IPS-18c (cell line): ENCODE measurements around the gene IL1R1.
"Not testable (repeated sequence)": the region's sequence is repeated elsewhere in the genome, so short reads cannot be mapped to it uniquely, and the experiment has no call there.

Experiments
- H3K4me3 ChIP-seq: 2 replicates; pipeline ENCODE4 v1.7.0; 2013; ENCODE audit warnings: low read depth, mild to moderate bottlenecking, low read length, moderate library complexity; ENCODE audit not compliant: insufficient read depth
- H3K9me3 ChIP-seq: one replicate; pipeline ENCODE4 v1.6.1; 2013; ENCODE audit warnings: mild to moderate bottlenecking, low read length, moderate library complexity; ENCODE audit not compliant: control insufficient read depth, insufficient read depth

IL1R1 gene, protein sequence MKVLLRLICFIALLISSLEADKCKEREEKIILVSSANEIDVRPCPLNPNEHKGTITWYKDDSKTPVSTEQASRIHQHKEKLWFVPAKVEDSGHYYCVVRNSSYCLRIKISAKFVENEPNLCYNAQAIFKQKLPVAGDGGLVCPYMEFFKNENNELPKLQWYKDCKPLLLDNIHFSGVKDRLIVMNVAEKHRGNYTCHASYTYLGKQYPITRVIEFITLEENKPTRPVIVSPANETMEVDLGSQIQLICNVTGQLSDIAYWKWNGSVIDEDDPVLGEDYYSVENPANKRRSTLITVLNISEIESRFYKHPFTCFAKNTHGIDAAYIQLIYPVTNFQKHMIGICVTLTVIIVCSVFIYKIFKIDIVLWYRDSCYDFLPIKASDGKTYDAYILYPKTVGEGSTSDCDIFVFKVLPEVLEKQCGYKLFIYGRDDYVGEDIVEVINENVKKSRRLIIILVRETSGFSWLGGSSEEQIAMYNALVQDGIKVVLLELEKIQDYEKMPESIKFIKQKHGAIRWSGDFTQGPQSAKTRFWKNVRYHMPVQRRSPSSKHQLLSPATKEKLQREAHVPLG

DNA sequence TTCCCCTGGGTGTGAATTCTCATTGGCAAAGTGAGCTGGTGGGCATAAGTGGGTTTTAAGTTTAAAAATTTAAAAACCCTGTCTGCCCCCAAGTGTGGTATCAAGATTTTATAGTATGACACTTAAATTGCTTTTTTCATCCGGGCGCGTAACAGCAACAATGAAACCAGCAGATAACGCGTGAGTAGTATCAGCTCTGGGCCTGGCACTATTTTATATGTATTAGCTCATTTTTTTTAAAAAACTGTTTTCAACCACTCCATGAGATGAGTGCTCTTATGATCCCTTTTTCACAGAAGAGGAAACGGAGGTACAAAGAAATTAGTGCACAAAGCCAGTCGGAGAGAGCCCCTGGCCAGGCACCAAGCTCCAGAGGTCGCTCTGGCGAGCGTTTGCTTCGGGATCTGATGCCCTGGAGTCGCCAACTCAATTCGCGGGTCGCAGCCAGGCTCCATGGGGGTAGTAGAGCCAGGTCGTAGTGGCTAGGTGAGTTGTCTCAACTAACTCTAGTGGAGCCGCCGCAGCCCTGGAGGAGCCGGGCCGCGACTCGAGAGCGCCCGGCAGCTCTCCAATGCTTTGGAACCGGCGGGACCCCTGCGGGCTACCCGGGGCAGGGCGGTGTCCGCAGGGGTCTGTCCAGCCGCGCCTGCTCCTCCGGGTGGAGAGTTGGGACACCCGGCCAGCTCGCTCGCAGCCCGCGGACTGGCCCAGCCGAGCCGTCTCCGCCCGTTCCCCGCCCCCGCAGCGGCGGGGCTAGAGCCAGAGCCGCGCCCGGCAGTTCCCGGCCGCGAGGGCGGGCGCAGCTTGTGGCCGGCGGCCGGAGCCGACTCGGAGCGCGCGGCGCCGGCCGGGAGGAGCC, at the start of gene IL1R1:
Gene IL1R1, plus strand, starts transcription at position 777 of the 859 bp plus-strand sequence. CDS start 14,979 bp downstream, outside the sequence.
- Histone ChIP-seq H3K9me3 (no peaks in the 10 kb centered on the region), H3K4me3 (peak within 1 kb of the TSS; percentile 52)

DNA sequence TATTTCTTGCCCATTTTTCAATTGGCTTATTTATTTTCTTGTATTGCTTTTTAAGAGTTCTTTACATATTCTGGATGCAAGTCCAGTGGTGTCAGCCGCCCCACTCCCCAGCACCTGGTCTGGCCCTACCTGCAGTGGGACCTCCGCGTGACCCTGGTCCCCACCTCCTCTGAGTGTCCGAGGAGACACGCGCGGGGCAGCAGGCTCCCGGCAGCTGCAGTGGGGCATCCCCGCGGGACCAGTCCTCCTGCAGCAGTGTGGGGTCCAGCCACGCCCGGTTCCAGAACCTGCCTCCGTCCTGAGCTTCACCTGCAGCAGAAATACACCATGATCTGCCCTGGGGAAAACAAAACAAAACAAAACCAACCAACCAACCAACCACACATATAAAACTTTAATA, 48.9 kb upstream of the IL1R1 start:
- no peak overlapping the region for H3K4me3 ChIP-seq
- H3K9me3 ChIP-seq, result no peaks in the 10 kb centered on the region

DNA sequence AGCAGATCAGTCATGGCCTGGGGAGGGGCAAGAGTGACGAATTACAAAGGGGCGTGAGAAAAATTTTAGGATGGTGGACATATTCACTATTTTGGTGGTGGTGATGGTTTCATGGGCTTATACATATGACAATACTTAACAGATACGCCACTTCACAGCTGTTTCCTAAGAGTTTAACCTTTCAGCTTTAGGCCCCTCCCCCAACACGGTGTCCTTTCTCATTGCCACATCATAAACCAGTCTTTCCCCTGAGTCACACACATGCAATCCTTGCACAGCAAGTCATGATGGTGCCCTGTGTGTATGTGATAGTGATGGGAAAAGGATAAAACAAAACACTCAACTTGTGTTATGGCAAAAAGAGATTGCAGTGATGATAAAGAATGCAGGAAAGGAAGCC, 47.6 kb upstream of the IL1R1 start:
- Histone ChIP-seq H3K4me3 (no peak overlapping the region), H3K9me3 (no peaks in the 10 kb centered on the region)

DNA sequence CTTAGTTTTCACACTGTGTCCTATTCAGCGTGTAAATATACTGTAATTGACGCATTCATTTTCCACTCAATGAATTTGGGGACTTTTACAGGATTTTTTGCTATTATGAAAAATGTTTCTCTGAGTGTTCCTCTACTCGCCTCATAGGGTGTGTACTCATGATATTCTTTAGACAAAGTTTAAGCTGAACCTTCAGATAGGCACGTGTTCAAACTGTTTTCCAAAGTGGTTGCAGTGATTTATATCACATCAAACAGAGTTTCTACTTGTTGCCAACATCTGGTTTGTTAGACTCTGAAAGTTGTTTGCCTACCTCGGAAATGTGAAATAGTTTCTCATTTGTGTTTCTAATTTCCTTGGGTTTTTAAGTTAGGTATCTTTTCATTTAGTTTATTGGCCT, 46.4 kb upstream of the IL1R1 start:
- Histone ChIP-seq H3K4me3 (no peak overlapping the region), H3K9me3 (no peaks in the 10 kb centered on the region)

DNA sequence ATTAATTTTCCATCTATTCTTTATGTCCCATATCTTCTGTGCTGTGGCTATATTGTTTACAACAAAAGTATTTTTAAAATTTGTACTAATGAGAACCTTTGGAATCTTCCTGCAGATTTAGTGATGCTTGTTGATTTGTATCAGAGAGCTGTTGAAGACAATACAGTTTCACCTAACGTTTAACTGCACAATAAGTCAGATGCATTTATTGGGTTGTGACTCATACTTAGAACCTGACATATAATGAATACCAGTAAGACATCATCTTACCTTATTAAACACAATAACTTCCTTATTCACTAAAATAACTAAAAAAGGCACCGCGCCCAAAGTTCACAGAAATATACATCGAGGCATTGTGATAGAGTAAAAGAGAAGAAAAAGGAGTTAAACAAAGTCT, 43.8 kb upstream of the IL1R1 start:
- Histone ChIP-seq H3K9me3 (no peaks in the 10 kb centered on the region), H3K4me3 (no peak overlapping the region)

DNA sequence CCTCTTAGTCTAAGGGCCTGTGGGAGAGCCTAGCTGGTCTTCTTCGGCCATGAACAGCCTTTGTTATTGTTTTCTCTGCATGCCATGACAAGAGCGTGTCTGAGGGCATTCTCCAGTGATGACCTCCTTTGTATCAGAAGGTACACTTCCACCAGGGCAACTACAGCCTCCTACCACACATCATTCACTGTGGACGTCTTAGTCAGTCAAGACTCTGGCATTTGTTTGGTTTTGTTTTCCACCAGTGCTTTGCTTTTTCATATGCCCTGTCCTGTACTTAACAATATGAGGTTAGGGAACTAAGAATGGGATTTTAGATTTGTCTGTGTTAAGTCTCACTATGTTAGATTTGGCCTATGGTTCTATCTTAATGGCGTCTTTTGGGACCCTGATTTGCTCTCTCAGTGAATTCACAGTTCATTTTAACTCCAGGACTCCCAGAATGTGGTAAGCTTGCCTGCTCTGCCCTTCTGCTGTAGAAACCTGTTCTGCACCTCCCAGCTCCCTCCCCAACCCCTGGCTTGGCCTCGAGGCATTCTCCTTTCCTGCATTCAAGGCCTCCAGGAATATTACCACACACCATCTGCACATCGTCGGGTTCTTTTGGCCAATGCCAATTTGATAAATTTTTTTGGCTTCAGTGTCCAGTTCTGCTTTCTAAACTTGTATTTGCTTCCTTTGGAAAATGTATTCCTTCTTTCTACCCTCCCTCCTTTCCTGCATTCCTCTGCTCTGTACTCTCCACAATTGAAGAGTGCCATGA, 42.8 kb upstream of the IL1R1 start:
- H3K9me3 ChIP-seq, result no peaks in the 10 kb centered on the region
- no peak overlapping the region for H3K4me3 ChIP-seq

DNA sequence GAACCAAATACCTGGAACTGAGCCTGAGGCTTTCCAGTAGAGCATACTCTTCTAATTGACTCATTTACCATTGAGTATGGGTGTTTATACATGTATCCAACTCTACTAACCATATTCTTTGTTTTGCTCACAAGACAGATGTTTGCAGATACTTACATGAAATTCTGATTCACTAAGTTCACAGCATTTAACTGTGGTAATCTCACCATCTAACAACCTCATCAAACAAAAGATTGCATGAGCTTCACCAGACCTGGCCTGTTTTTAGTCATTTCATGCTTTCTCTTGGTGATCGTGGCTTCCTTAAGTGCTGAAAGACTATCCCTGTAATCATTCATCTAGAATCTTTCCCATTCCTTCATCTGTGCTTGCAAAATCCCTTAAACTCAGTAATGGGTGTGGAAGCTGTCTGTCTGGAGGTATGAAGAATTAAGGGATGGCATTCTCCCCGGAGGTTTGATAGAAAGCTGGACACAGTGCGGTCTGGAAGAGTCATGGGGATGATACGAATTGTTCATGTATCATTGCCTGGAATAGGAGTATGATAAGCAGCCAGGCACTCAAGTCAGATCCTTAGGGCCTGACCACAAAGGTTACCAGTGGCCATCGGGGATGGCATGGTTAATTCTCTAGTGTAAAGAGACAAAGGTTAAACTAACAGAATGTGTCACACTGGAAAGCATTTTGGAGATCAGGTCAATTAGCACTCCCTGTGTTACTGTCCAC, 42.0 kb upstream of the IL1R1 start:
- no peaks in the 10 kb centered on the region for H3K9me3 ChIP-seq
- H3K4me3 ChIP-seq, result no peak overlapping the region

DNA sequence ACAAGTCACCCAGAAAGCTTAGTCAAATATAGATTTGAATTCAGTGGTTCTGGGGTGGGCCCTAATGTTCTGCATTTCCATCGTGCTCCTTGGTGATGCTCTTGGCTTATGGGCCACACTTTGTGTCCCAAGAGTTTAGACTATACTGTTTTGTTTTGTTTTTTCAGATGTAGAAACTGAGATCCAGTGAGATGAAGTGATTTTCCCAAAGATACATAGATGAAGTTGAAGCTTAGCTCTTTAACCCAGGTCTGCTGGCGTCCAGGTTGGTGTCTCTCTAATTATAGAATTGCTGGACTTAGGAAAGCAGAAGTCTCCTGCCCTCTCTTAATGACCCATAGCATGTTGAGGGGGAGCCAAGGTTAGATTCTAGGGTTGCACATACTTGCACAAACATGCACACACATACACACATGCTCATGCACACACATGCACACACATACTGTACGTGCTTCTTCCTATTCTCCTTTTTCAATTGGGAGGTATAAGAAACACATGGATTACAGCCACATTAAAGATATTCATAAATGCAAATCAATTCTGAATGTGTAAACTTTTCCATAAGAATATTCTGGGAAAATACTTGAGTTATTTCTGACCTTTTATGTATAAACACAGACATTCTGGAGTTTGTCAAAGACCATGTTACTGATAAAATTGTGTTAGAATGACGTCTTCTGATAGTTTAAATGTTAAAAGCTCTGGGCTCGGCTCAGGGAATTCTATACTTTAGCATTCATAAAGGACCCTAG, 41.3 kb upstream of the IL1R1 start:
- Histone ChIP-seq H3K9me3 (no peaks in the 10 kb centered on the region), H3K4me3 (no peak overlapping the region)

DNA sequence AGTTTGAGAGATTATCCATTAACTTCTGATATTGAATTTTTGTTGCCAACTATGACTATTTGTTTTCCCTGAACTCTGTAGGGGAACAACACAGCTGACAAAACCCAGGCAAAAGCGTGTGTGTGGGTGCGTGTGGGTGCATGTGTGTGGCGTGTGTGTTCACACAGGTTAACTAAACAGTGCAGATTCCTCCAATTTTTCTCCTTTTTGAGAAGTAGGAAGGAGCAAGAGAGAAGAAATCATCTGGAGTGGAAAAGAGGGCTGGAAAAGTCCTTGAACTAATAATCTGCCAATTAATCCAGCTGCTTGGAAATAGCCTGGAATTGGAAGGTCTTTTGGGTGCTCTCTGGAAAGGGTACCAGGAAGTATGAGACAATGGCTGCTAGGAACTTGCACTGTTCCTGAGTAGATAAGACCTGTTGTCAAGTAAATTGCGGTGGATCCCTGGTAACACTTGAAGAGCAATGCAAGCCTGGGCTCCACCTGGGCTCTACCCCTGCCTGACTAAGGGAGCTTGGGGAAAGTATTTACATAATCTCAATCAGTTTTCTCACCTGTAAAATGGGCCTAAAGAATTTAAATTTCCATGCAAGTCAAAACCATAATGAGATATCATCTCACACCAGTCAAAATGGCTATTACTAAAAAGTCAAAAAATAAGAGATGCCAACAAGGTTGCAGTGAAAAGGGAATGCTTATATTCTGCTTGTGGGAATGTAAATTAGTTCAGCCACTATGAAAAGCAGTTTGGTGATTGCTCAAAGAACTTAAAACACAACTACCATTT, 40.5 kb upstream of the IL1R1 start:
- H3K4me3 ChIP-seq, result no peak overlapping the region
- no peaks in the 10 kb centered on the region for H3K9me3 ChIP-seq

DNA sequence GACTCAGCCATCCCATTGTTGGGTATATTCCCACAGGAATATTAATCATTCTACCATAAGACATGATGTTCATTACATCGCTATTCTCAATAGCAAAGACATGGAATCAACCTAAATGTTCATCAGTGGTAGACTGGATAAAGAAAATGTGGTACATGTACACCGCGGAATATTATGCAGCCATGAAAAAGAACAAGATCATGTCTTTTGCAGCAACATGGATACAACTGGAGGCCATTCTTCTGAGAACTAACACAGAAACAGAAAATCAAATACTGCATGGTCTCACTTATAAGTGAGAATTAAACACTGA, 40.0 kb upstream of the IL1R1 start:
- H3K4me3 ChIP-seq, H3K9me3 ChIP-seq: not testable (repeated sequence)

DNA sequence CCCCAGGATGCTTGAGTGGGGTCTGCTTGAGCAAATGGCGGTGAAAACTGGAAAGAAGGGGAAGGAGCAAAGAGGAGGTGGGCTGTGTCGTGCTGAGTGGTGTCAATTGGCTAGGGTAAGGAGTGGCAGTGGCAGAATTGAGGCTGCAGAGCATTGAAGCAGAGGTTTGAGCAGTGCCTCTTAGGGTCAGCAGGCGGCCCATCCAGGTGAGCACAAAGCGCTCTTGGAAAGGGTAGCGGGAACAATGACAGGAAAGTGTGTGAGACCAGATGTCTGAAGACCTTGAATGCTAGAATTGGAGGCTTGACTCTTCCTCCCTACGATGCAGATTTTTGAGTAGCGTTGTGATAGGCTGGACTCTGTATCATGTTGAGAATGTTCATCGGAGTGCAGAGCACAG, 39.3 kb upstream of the IL1R1 start:
- Histone ChIP-seq H3K9me3 (no peaks in the 10 kb centered on the region), H3K4me3 (no peak overlapping the region)

DNA sequence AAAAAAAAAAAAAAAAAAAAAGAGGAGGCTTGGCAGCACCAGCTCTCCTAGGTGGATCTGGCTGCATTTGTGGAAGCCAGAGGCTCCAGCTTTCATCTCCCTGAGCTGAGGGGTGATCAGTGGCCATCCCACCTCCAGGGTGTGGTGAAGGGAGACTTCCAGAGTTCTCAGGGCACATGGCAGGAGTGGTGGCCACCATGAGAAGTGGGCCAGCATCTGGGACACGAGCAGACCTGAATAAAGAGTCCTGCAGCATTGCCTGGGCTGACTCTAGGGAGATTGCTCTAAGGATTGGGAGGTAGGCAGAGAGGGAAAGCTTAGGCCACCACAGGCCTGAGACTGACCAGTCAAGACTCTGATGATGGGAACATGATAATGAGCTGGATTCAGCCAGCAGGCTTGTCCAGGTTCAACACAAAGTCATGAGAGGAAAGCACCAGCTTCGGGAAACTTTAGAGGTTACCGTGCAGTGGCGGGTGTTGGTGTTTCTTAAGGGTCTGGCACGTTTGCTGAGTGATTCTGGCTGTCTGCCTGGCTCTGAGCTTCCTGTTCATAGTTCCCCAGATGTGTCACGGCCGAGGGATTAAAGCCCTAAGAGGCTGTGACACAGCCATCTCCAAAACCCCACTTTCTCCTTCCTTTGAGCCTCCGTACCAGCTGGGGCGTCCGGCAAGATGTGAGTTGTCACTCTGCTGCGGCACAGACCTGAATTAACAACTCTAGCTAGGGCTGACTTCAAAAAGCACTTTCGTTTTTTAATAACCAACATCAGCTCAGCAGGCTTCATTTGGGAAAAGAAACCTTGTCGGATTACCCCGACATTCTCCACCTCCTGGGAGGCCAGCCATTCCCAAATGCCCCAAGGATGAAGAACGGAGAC, 38.3 kb upstream of the IL1R1 start:
- Histone ChIP-seq H3K4me3 (no peak overlapping the region), H3K9me3 (no peaks in the 10 kb centered on the region)

DNA sequence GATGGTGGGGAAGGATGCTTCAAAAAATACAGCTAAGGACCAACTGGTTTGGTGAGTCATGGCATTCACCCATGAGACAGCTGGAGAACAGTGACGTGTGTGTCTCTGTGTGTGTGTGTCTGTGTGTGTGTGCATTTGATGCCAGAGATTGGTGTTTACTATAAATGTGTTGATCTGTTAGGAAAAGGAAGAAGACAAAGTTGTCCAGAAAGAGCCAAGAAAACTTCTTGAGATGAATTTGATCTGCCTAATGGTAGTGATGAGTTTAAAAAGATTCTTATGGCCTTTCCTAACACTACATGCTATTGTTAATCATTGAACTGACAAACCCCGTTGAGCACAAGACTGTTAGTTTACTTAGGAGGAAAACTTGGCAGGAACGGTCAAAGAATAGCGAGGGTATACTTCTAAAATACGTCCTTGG, 36.4 kb upstream of the IL1R1 start:
- Histone ChIP-seq H3K9me3 (no peaks in the 10 kb centered on the region), H3K4me3 (no peak overlapping the region)

DNA sequence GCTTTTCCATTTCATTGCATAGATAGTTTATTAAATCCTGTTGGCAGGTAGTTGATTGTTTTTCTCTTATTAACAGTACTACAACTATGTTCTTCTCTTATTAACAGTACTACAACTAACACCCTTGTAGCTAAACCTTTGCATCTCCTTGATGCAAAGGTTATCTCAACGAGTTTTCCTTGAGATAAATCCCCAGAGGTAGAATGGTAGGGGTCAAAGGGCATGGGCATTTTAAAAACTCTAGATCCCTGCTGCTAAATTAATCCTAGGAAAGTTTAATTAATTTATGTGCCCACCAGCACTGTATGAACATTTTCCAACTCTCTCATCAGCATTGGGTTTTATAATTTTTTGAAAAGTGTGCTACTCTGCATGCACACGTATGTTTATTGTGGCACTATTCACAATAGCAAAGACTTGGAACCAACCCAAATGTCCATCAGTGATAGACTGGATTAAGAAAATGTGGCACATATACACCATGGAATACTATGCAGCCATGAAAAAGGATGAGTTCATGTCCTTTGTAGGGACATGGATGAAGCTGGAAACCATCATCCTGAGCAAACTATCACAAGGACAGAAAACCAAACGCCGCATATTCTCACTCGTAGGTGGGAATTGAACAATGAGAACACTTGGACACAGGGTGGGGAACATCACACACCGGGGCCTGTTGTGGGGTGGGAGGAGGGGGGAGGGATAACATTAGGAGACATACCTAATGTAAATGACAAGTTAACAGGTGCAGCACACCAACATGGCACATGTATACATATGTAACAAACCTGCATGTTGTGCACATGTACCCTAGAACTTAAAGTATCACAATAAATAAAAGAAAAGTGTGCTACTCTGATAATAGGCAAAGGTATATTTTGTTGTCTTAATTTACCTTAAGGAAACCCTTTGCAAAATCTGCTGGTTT, 35.5 kb upstream of the IL1R1 start:
- not testable (repeated sequence) for H3K9me3 ChIP-seq, H3K4me3 ChIP-seq
